HG03095 (cell line): ENCODE results near the gene CATSPERZ.
"Not testable (repeated sequence)": the region's sequence is repeated elsewhere in the genome, so short reads cannot be mapped to it uniquely, and the experiment has no call there.

ENCODE experiments used
- ATAC-seq: cut with Tn5 transposase; IDR thresholded peaks from one replicate; pipeline ENCODE4 v1.9.1; 2021; ENCODE audit warnings: moderate library complexity; ENCODE audit not compliant: unreplicated experiment

Gene CATSPERZ

GRCh38 chr11:64316672-64317324 is 16.6 kb downstream of the CATSPERZ start:
- ATAC-seq, result no peak

- ATAC-seq, result peak; percentile 57
Measured at GRCh38 chr11:64317325-64317960, 17.3 kb downstream of the CATSPERZ start, which contains the start of gene TRMT112. TRMT112 (minus strand) TSS chr11:64317559; CDS start chr11:64317526, 33 bp downstream.

GRCh38 chr11:64317961-64318765 is 18.0 kb downstream of the CATSPERZ start, which contains the start of gene PRDX5:
PRDX5 (plus strand) TSS chr11:64318121; CDS start chr11:64318216, 95 bp downstream.
- peak; percentile 61 for ATAC-seq

- no peak for ATAC-seq
Measured at GRCh38 chr11:64318766-64319761, 18.9 kb downstream of the CATSPERZ start.

- no peak for ATAC-seq
Measured at GRCh38 chr11:64320556-64320955, 20.4 kb downstream of the CATSPERZ start.

DNA sequence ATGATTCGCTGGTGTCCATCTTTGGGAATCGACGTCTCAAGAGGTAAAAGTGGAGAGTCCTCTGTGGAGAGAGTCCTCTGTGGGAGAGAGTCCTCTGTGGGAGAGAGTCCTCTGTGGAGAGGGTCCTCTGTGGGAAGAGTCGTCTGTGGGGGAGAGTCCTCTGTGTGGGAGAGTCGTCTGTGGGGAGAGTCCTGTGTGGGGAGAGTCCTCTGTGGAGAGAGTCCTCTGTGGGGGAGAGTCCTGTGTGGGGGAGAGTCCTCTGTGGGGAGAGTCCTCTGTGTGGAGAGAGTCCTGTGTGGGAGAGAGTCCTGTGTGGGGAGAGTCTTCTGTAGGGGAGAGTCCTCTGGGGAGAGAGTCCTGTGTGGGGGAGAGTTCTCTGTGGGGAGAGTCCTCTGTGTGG is 20.9 kb downstream of the CATSPERZ start:
- no peak for ATAC-seq

- no peak for ATAC-seq
Measured at GRCh38 chr11:64321533-64321932, 21.4 kb downstream of the CATSPERZ start.

GRCh38 chr11:64322925-64323260 is 22.7 kb downstream of the CATSPERZ start:
- no peak for ATAC-seq

DNA sequence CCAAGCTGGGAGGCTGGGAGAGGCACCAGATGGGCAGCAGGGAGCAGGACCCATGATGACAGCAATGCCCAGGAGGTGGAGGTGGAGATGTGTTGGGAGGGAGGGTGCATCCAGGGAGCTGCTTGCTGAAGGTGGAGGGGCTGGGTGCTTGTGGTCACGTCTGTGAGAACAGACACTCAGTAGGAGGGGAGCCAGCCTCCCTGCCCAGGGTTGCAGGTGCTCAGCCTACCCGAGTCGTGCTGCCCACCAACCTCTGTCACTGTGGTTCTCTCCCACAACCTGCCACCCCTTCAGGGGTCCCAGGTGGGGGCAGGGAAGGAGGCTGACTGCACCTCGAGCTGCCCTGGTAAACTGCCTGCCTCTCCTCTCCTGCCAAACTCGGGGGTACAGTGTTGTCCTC is 23.2 kb downstream of the CATSPERZ start:
- ATAC-seq, result no peak

GRCh38 chr11:64323984-64324383 is 23.8 kb downstream of the CATSPERZ start:
- not testable (repeated sequence) for ATAC-seq

DNA sequence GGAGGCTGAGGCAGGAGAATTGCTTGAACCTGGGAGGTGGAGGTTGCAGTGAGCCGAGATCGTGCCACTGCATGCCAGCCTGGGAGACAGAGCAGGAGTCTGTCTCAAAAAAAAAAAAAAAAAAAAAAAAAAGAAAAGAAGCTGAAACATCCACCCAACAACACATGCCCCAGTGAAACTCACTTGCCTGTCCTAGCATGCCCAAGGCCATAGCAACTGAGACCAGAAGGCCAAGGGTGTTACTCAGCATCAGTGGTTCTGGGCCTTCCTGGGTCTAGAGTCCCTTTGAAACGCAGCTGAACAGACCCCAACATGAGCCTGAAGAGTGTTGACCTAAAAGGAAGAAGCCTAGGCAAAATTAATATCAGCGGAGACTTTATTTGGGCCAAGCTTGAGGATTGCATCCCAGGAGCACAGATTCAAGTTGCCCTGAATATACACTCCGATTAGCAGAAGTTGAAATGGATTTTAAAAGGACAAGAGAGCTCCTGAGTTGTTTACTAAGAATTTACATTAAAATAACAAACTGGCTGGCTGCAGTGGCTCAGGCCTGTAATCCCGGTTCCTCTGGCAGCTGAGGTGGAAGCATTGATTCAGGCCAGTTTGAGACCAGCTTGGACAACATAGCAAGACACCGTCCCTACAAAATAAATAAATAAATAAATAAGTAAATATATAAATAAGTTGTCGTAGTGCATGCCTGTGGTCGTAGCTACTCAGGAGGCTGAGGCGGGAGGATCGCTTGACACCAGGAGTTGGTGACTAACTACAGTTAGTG is 24.7 kb downstream of the CATSPERZ start:
- no peak for ATAC-seq

- no peak for ATAC-seq
Measured at GRCh38 chr11:64327375-64327774, 27.2 kb downstream of the CATSPERZ start.

GRCh38 chr11:64327993-64328392 is 27.8 kb downstream of the CATSPERZ start:
- ATAC-seq, result no peak

GRCh38 chr11:64330888-64331287 is 30.7 kb downstream of the CATSPERZ start:
- no peak for ATAC-seq

GRCh38 chr11:64331569-64332371 is 31.6 kb downstream of the CATSPERZ start:
- ATAC-seq, result peak; percentile 42

- no peak for ATAC-seq
Measured at GRCh38 chr11:64333556-64333955, 33.4 kb downstream of the CATSPERZ start.

- ATAC-seq, result peak; percentile 67
Measured at GRCh38 chr11:64334764-64335735, 34.9 kb downstream of the CATSPERZ start.
